Fibroblast of lung (primary cell): ENCODE results near the gene IREB2.

Experiments used
- EZH2 ChIP-seq: IDR thresholded peaks from 2 replicates; pipeline ENCODE4 v1.5.1; 2012; ENCODE audit warnings: low read length, control low read depth, mild to moderate bottlenecking; ENCODE audit errors: missing control alignments
- TF ChIP-seq, protein P1 (sequence below), 2 donors: IDR thresholded peaks in 1 of 2; conservative IDR thresholded peaks in 1 of 2; 1 replicate in 1 of 2; 2 replicates in 1 of 2; pipeline ENCODE4 v1.5.1; 2011 to 2012; ENCODE audit warnings: low read length in 2 of 2, control low read depth in 1 of 2, inconsistent platforms in 1 of 2, low read depth in 1 of 2, mild to moderate bottlenecking in 1 of 2

DNA sequence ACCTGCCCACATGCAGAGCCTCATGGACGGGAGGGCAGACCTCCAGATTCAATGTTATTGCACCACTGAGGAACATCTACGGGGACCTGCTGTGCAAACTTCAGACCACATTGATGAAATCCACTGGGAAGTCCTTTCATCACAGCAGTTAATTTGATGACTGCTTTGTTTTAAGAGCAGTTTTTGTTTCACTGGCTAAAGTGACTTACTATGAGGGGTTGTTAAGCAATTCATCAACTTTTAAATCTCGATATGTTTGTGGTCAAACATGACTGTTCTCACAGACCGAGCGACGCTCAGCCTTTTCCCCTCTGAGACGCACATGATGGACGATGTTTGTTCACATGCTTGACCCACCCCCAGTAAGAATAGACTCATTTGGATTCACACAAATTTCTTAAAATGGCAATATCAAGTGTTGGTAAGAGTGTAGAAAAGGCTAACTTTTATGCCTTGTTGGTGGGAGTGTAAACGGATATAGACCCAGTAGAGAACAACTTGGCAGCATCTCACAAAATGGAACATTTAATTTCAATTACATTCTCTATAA lies 35.9 kb upstream of the IREB2 start:
- TF ChIP-seq, protein P1, sequence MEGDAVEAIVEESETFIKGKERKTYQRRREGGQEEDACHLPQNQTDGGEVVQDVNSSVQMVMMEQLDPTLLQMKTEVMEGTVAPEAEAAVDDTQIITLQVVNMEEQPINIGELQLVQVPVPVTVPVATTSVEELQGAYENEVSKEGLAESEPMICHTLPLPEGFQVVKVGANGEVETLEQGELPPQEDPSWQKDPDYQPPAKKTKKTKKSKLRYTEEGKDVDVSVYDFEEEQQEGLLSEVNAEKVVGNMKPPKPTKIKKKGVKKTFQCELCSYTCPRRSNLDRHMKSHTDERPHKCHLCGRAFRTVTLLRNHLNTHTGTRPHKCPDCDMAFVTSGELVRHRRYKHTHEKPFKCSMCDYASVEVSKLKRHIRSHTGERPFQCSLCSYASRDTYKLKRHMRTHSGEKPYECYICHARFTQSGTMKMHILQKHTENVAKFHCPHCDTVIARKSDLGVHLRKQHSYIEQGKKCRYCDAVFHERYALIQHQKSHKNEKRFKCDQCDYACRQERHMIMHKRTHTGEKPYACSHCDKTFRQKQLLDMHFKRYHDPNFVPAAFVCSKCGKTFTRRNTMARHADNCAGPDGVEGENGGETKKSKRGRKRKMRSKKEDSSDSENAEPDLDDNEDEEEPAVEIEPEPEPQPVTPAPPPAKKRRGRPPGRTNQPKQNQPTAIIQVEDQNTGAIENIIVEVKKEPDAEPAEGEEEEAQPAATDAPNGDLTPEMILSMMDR (conservative IDR thresholded peaks at IDR 0.05 in 1 of 2, IDR thresholded peaks at IDR 0.05 in 1 of 2; ENCODE audit: low read depth in 1 of 2, low read length in 2 of 2), result no peak
- no peak for TF ChIP-seq EZH2
